ENCODE measurements around the gene MTOR.

Gene MTOR

GRCh38 chr1:11063937-11064537, 198.3 kb downstream of the MTOR start:
- peak; percentile 37 for DNase-seq (ENCODE audit: low read depth, low spot score)

- DNase-seq (ENCODE audit: low read depth, low spot score) = no peak
Measured at GRCh38 chr1:11062965-11063401, 199.4 kb downstream of the MTOR start.

- DNase-seq (ENCODE audit: low read depth, low spot score) = no peak
Measured at GRCh38 chr1:11061652-11062365, 200.5 kb downstream of the MTOR start.

GRCh38 chr1:11059968-11060830, 202.2 kb downstream of the MTOR start, which contains the start of gene SRM:
Gene SRM (minus strand): TSS chr1:11060018. CDS start chr1:11059943, 75 bp downstream.
- DNase-seq (ENCODE audit: low read depth, low spot score) = peak; percentile 89

GRCh38 chr1:11059155-11059967, 203.0 kb downstream of the MTOR start:
- DNase-seq (ENCODE audit: low read depth, low spot score) = no peak

- DNase-seq (ENCODE audit: low read depth, low spot score) = no peak
Measured at GRCh38 chr1:11058595-11059154, 203.7 kb downstream of the MTOR start.

- DNase-seq (ENCODE audit: low read depth, low spot score) = no peak
Measured at GRCh38 chr1:11058026-11058425, 204.3 kb downstream of the MTOR start.

GRCh38 chr1:11057477-11057876, 204.9 kb downstream of the MTOR start:
- DNase-seq (ENCODE audit: low read depth, low spot score) = no peak
